Measurements from ENCODE around the gene B3GNT9. TPM values are rescaled to one million over a fixed set of nuclear protein-coding genes. Genes with fewer than 3 reads are reported as not detected.

The B3GNT9 gene
- total and polyA plus RNA-seq, 2 of the 8 experiments (the other 6 are each of a cell fraction or from before 2014, with no cell fraction given) = 3.5 to 9.0 TPM

DNA sequence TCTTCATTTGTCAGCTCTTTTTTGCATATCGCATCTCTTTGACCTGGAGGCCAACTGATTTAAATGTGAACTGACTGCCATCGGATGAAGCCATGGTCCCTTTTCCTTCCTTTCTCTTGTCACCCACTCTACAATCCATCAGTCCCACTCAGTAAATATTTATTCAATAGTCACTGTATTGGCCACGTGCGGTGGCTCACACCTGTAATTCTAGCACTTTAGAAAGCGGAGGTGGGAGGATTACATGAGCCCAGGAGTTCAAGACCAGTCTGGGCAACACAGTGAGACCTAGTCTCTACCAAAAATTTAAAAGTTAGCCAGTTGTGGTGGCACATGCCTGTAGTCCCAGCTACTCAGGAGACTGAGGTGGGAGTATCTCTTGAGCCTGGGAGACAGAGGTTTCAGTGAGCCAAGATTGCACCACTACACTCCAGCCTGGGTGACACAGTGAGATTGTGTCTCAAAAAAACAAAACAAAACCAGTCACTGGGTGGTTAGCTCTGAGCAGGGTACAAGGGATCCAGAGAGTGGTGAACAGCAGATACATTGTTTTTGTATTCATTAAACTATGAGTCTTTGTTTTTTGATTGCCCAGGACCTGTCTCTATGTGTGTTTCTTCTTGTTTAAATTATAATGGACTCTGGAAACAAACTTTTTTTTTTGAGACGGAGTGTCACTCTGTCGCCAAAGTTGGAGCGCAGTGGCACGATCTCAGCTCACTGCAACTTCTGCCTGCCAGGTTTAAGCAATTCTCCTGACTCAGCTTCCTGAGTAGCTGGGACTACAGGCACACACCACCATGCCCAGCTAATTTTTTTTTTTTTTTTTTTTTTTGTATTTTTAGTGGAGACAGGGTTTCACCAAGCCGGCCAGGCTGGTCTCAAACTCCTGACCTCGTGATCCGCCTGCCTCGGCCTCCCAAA lies 34.1 kb downstream of the B3GNT9 start:
- Histone ChIP-seq H2BK15ac (ENCODE audit: low read length) (no peak overlapping the region), H2BK5ac (ENCODE audit: low read depth, low read length) (no peak overlapping the region), H3K9me3 (ENCODE audit: insufficient read depth in 2 of 2, low read depth in 1 of 2, low read length in 1 of 2) (no peaks in the 10 kb centered on the region), H4K8ac (ENCODE audit: extremely low read depth, insufficient read depth, low read length) (no peak overlapping the region), H3K36me3 (ENCODE audit: control insufficient read depth in 2 of 4, insufficient read depth in 4 of 4, low read length in 3 of 4) (peaks cover 0 to 10% (median 2%) of the 10 kb centered on the region in 4 experiments; a peak in 3 of 8 replicates), H3K18ac (ENCODE audit: extremely low read depth, low read length) (no peak overlapping the region), H3K79me2 (ENCODE audit: control insufficient read depth in 1 of 2, insufficient read depth in 2 of 2, low read length in 2 of 2) (peaks cover 4 to 44% of the 10 kb centered on the region in 2 experiments; a peak in 3 of 4 replicates), H3K4me2 (ENCODE audit: insufficient read depth in 1 of 2, low read depth in 2 of 2, low read length in 2 of 2) (no peak overlapping the region), H2BK20ac (ENCODE audit: low read length) (no peak overlapping the region), H2BK12ac (ENCODE audit: low read depth, low read length) (no peak overlapping the region), H3K4me1 (replicated peaks in 1 of 4; ENCODE audit: control insufficient read depth in 3 of 4, insufficient read depth in 4 of 4, low read length in 3 of 4) (0 out of 7 replicates have a peak, but pooled peaks cover 0 to 2% (median 0%) of the 10 kb centered on the region in 4 experiments), H2BK120ac (replicated peaks; ENCODE audit: low read depth, low read length) (no peak overlapping the region), H4K5ac (ENCODE audit: insufficient read length, low read depth, low read length) (no peak overlapping the region), H3K79me1 (ENCODE audit: low read depth, low read length) (peaks cover 11% of the 10 kb centered on the region; the same call in 1 of the 2 replicates), H2AFZ (ENCODE audit: low read length) (no peak overlapping the region), H3K27me3 (replicated peaks in 1 of 4; ENCODE audit: control insufficient read depth in 3 of 4, extremely low read depth in 1 of 4, insufficient read depth in 3 of 4, low read length in 3 of 4) (no peaks in the 10 kb centered on the region), H3K27ac (ENCODE audit: low read depth, low read length) (no peak overlapping the region), H2AK5ac (ENCODE audit: low read depth, low read length) (no peak overlapping the region), H3K23me2 (ENCODE audit: low read depth, low read length) (no peaks in the 10 kb centered on the region), H4K91ac (replicated peaks; ENCODE audit: insufficient read length, low read length) (no peak overlapping the region), H3K14ac (ENCODE audit: insufficient read length) (no peak overlapping the region), H3K23ac (ENCODE audit: insufficient read length) (no peak overlapping the region), H3K4ac (replicated peaks; ENCODE audit: insufficient read length, low read depth, low read length) (no peak overlapping the region), H3K56ac (replicated peaks; ENCODE audit: insufficient read length, low read depth, low read length) (no peak overlapping the region), H3K9ac (replicated peaks in 1 of 4; ENCODE audit: extremely low read depth in 1 of 4, low read depth in 3 of 4, low read length in 3 of 4) (no peak overlapping the region), H3K4me3 (ENCODE audit: extremely low read depth in 1 of 4, insufficient read depth in 2 of 4, low read depth in 3 of 4, low read length in 4 of 4) (no peak overlapping the region), H4K20me1 (replicated peaks in 1 of 2; ENCODE audit: control insufficient read depth in 1 of 2, insufficient read depth in 2 of 2, low read length in 2 of 2) (peaks cover 3 to 9% of the 10 kb centered on the region in 2 experiments)
- DNase-seq (ENCODE audit: low read depth in 1 of 2, low spot score in 2 of 2) (no peak), FAIRE-seq (no peak)
- ChIA-PET CTCF (ENCODE audit: partially characterized antibody) (interaction anchor here (0.6 to 3.6 kb wide), 10 partner anchors 9 to 140 kb away, joined by 3 to 22 read pairs (median 5); partner anchors contain the start of genes B3GNT9, FBXL8 and TRADD), POLR2A (ENCODE audit: partially characterized antibody) (no interaction called here)
- WGBS, 2 experiments (ENCODE audit: extremely low coverage in 1 of 2, insufficient coverage in 1 of 2, insufficient read length in 1 of 2, insufficient replicate concordance in 2 of 2, low coverage in 1 of 2, low lambda C conversion rate in 2 of 2, missing lambda C conversion rate in 1 of 2) = 91% methylated on average over 13 of the region's 13 CpGs; no CpG with 5 or more reads in 1 of the 2 experiments
- TF ChIP-seq EZH2 (IDR thresholded peaks at IDR 0.05; ENCODE audit: low read depth, low read length, severe bottlenecking) = no peak
- no peak for TF ChIP-seq POLR2AphosphoS5 (IDR thresholded peaks at IDR 0.05; ENCODE audit: low read depth, low read length)
- no peak for TF ChIP-seq TAF1 (IDR thresholded peaks at IDR 0.05; ENCODE audit: low read depth, low read length)
- TF ChIP-seq TCF12 (IDR thresholded peaks at IDR 0.05; ENCODE audit: low read depth, low read length) = no peak
- TF ChIP-seq HDAC6 (IDR thresholded peaks at IDR 0.05; ENCODE audit: low read depth, low read length) = no peak
- no peak for TF ChIP-seq SIN3A (conservative IDR thresholded peaks at IDR 0.05 in 1 of 2, IDR thresholded peaks at IDR 0.05 in 1 of 2; ENCODE audit: low read depth in 1 of 2, low read length in 2 of 2)
- TF ChIP-seq ATF2 (IDR thresholded peaks at IDR 0.05; ENCODE audit: low read length) = no peak
- no peak for TF ChIP-seq HDAC2 (IDR thresholded peaks at IDR 0.05; ENCODE audit: borderline replicate concordance in 1 of 2, low read depth in 2 of 2, low read length in 2 of 2)
- TF ChIP-seq BRCA1 (IDR thresholded peaks at IDR 0.05; ENCODE audit: low read depth, low read length) = no peak
